Stimulated activated naive B cell treated with anti-CD40 and anti-IgM and Interleukin-4, amounts not matched to agents 10 μg/mL and 1 μg/mL and 100 μg/mL, for 72 hours (primary cell): Measurements from ENCODE around the gene GLCCI1.

Source experiments
- ATAC-seq, 2 donors: fragments of 150-1000 bp; cut with Tn5 transposase; replicated peaks; 2 replicates each; pipeline ENCODE4 v1.10.0; 2021; ENCODE audit warnings: moderate library complexity in 1 of 2
- DNase-seq: peaks from one replicate; pipeline ENCODE4 v3.0.0; 2021
- H3K27ac Mint-ChIP-seq: one replicate; pipeline ENCODE4 v1.8.0; 2022; ENCODE audit warnings: mild to moderate bottlenecking, mixed read lengths
- H3K27me3 Mint-ChIP-seq, 2 donors: one replicate each; pipeline ENCODE4 v1.8.0; 2022; ENCODE audit warnings: mixed read lengths in 2 of 2
- H3K36me3 Mint-ChIP-seq, 2 donors: one replicate each; pipeline ENCODE4 v1.8.0; 2022; ENCODE audit warnings: mixed read lengths in 2 of 2, mild to moderate bottlenecking in 1 of 2
- H3K4me1 Mint-ChIP-seq, 2 donors: one replicate each; pipeline ENCODE4 v1.8.0; 2022; ENCODE audit warnings: mixed read lengths in 2 of 2, mild to moderate bottlenecking in 1 of 2
- H3K4me3 Mint-ChIP-seq, 2 donors: one replicate each; pipeline ENCODE4 v1.8.0; 2022; ENCODE audit warnings: mild to moderate bottlenecking in 2 of 2, mixed read lengths in 2 of 2, moderate library complexity in 1 of 2
- H3K9me3 Mint-ChIP-seq, 2 donors: one replicate each; pipeline ENCODE4 v1.8.0; 2022; ENCODE audit warnings: mixed read lengths in 2 of 2, mild to moderate bottlenecking in 1 of 2

Gene GLCCI1

DNA sequence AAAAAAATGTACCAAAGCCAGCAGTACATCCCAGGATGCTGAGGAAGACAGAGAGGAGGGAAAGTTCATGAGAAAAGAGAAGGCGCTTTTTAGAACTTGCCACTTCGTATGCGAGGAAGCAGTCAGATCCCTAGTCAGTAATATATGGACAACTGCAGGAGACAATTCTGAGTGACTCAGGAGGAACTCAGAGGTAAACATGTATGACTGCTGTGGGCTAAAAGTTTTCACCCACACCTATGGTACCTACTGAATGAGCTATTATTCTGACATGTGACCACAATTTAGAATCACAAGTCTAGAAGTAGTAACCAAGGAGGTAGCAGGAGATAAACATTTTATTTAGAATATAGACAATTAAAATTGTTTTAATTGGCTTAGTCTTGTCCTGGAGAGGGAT lies 166.8 kb downstream of the GLCCI1 start:
- Mint-ChIP-seq H3K36me3 (no peaks in the 10 kb centered on the region), H3K27ac (no peak overlapping the region), H3K4me3 (no peak overlapping the region), H3K4me1 (peaks cover 15 to 36% of the 10 kb centered on the region in 2 donors), H3K9me3 (no peaks in the 10 kb centered on the region), H3K27me3 (no peaks in the 10 kb centered on the region)
- ATAC-seq (no peak), DNase-seq (no peak)

DNA sequence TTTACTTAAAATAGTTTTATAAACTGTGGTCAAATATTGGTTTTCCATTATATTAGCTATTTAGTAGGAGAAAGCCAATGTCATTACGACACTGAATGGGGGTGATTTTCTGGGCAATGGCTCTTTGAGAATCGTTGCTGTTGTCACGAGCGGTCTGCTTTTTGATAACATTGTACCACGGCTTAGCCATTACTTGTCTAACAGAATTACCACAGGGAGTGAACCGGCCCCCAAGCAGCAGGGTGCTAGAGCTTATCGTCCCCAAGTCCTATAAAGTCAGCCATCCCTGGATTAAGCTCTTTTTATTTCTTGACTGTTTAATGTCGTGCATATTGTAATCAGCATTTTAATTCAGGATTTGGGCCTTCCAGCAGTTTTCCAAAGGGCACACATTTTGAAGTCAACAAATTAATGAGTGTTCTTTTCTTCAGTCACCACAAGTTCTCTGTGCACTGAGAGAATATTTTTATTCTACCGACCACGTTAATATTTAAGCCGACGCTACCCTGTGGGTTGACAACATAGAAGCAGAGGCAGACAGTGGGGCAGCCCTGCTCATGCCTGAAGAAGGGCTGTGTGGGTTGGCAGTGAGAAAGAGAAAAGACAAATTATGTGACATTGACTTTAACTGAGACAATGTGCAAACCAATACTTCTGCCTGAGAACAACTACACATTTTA lies 167.6 kb downstream of the GLCCI1 start:
- DNase-seq = no peak
- H3K4me3 Mint-ChIP-seq = no peak overlapping the region
- H3K4me1 Mint-ChIP-seq = peaks cover 15 to 35% of the 10 kb centered on the region in 2 donors
- ATAC-seq = no peak
- H3K27ac Mint-ChIP-seq = no peak overlapping the region
- no peaks in the 10 kb centered on the region for H3K36me3 Mint-ChIP-seq
- no peaks in the 10 kb centered on the region for H3K9me3 Mint-ChIP-seq
- no peaks in the 10 kb centered on the region for H3K27me3 Mint-ChIP-seq
